HEK293 (cell line): ENCODE results near the gene GM2A.
A peak's percentile ranks its signal among the peaks of the same experiment; 100 is the strongest.

Experiments used
- CTCF ChIA-PET: fragments of 350-600 bp; formaldehyde crosslinking; extraction: SDS; loops from one replicate; lab custom pipeline; 2021; ENCODE audit warnings: antibody characterized with exemption; lab: Yijun Ruan, JAX
- POLR2A ChIA-PET: fragments of 300-600 bp; formaldehyde crosslinking; extraction: SDS; loops from one replicate; lab custom pipeline; 2020; ENCODE audit warnings: antibody characterized with exemption, inconsistent platforms; lab: Yijun Ruan, JAX
- H3K27ac ChIP-seq: fragments of 200-500 bp; sonication (Bioruptor generic); 2 replicates; pipeline ENCODE4 v1.5.1; 2014; ENCODE audit warnings: low read depth, low read length, control low read depth, inconsistent platforms; ENCODE audit errors: extremely low read depth
- H3K36me3 ChIP-seq, 2 experiments: fragments of 200-500 bp in 1 of 2; sonication (Bioruptor generic) in 1 of 2; 1 replicate in 1 of 2; 2 replicates in 1 of 2; pipeline ENCODE4 v1.5.1; 2014 to 2017; ENCODE audit warnings: inconsistent platforms in 2 of 2, low read length in 2 of 2; ENCODE audit not compliant: control insufficient read depth in 2 of 2, insufficient read depth in 1 of 2
- H3K4me1 ChIP-seq: fragments of 200-500 bp; sonication (Bioruptor generic); 2 replicates; pipeline ENCODE4 v1.5.1; 2014; ENCODE audit warnings: mild to moderate bottlenecking, low read length, inconsistent platforms; ENCODE audit not compliant: control insufficient read depth, insufficient read depth
- H3K4me3 ChIP-seq: 2 replicates; pipeline ENCODE4 v1.5.1; 2011; ENCODE audit warnings: low read depth, mild to moderate bottlenecking, control low read depth, low read length, moderate library complexity
- H3K9me3 ChIP-seq: fragments of 200-500 bp; sonication (Bioruptor generic); 2 replicates; pipeline ENCODE4 v1.5.1; 2014; ENCODE audit warnings: low read depth, low read length, inconsistent platforms; ENCODE audit not compliant: control insufficient read depth, insufficient read depth
- EGR2 ChIP-seq: fragments of 450-650 bp; formaldehyde crosslinking; IDR thresholded peaks from 2 replicates; pipeline ENCODE4 v1.5.1; 2016; ENCODE audit warnings: low read depth, missing biosample characterization, missing genetic modification characterization
- KLF1 ChIP-seq: fragments of 450-650 bp; formaldehyde crosslinking; IDR thresholded peaks from 2 replicates; pipeline ENCODE4 v1.5.1; 2016; ENCODE audit warnings: missing biosample characterization, missing genetic modification characterization
- KLF8 ChIP-seq: fragments of 450-650 bp; formaldehyde crosslinking; IDR thresholded peaks from 2 replicates; pipeline ENCODE4 v1.5.1; 2016; ENCODE audit warnings: missing biosample characterization, missing genetic modification characterization
- KLF9 ChIP-seq: fragments of 450-650 bp; formaldehyde crosslinking; IDR thresholded peaks from 2 replicates; pipeline ENCODE4 v1.5.1; 2016; ENCODE audit warnings: missing biosample characterization, missing genetic modification characterization, low read depth
- MYNN ChIP-seq: fragments of 450-650 bp; formaldehyde crosslinking; IDR thresholded peaks from 2 replicates; pipeline ENCODE4 v1.5.1; 2016; ENCODE audit warnings: missing biosample characterization, missing genetic modification characterization, borderline replicate concordance
- SP2 ChIP-seq: fragments of 450-650 bp; formaldehyde crosslinking; IDR thresholded peaks from 2 replicates; pipeline ENCODE4 v1.5.1; 2016; ENCODE audit warnings: missing biosample characterization, missing genetic modification characterization
- SP3 ChIP-seq: fragments of 450-650 bp; formaldehyde crosslinking; IDR thresholded peaks from 2 replicates; pipeline ENCODE4 v1.5.1; 2016; ENCODE audit warnings: missing biosample characterization, missing genetic modification characterization
- ZBTB17 ChIP-seq: fragments of 450-650 bp; formaldehyde crosslinking; IDR thresholded peaks from 2 replicates; pipeline ENCODE4 v1.5.1; 2016; ENCODE audit warnings: missing biosample characterization, missing genetic modification characterization
- ZBTB8A ChIP-seq: fragments of 450-650 bp; formaldehyde crosslinking; IDR thresholded peaks from 2 replicates; pipeline ENCODE4 v1.5.1; 2016; ENCODE audit warnings: missing biosample characterization, missing genetic modification characterization
- ZFHX2 ChIP-seq: fragments of 450-650 bp; formaldehyde crosslinking; conservative IDR thresholded peaks from 2 replicates; pipeline ENCODE4 v1.5.1; 2016; ENCODE audit warnings: missing biosample characterization, missing genetic modification characterization
- ZNF146 ChIP-seq: fragments of 450-650 bp; formaldehyde crosslinking; IDR thresholded peaks from 2 replicates; pipeline ENCODE4 v1.5.1; 2016; ENCODE audit warnings: missing biosample characterization, missing genetic modification characterization
- ZNF155 ChIP-seq: fragments of 450-650 bp; formaldehyde crosslinking; IDR thresholded peaks from 2 replicates; pipeline ENCODE4 v1.5.1; 2016; ENCODE audit warnings: missing biosample characterization, missing genetic modification characterization
- ZNF157 ChIP-seq: fragments of 450-650 bp; formaldehyde crosslinking; IDR thresholded peaks from 2 replicates; pipeline ENCODE4 v1.5.1; 2016; ENCODE audit warnings: missing biosample characterization, missing genetic modification characterization
- ZNF223 ChIP-seq: fragments of 450-650 bp; formaldehyde crosslinking; IDR thresholded peaks from 2 replicates; pipeline ENCODE4 v1.5.1; 2016; ENCODE audit warnings: missing biosample characterization, missing genetic modification characterization
- ZNF274 ChIP-seq, 2 experiments: fragments of 200-500 bp in 1 of 2; fragments of 450-650 bp in 1 of 2; sonication (Bioruptor generic) in 1 of 2; formaldehyde crosslinking in 1 of 2; IDR thresholded peaks; 2 replicates each; pipeline versions ENCODE4 v1.5.1 to v1.6.1; 2014 to 2016; ENCODE audit warnings: borderline replicate concordance in 1 of 2, inconsistent platforms in 1 of 2, low read length in 1 of 2, missing biosample characterization in 1 of 2, missing genetic modification characterization in 1 of 2
- ZNF335 ChIP-seq: fragments of 450-650 bp; formaldehyde crosslinking; conservative IDR thresholded peaks from 2 replicates; pipeline ENCODE4 v1.5.1; 2016; ENCODE audit warnings: missing biosample characterization, missing genetic modification characterization
- ZNF341 ChIP-seq: fragments of 450-650 bp; formaldehyde crosslinking; IDR thresholded peaks from 2 replicates; pipeline ENCODE4; 2016; ENCODE audit warnings: low read depth, missing biosample characterization, missing genetic modification characterization
- ZNF530 ChIP-seq: fragments of 450-650 bp; formaldehyde crosslinking; IDR thresholded peaks from 2 replicates; pipeline ENCODE4 v1.5.1; 2016; ENCODE audit warnings: low read depth, missing biosample characterization, missing genetic modification characterization
- ZNF555 ChIP-seq: fragments of 450-650 bp; formaldehyde crosslinking; conservative IDR thresholded peaks from 2 replicates; pipeline ENCODE4 v1.5.1; 2017; ENCODE audit warnings: missing biosample characterization, mild to moderate bottlenecking, missing genetic modification characterization, inconsistent platforms
- ZNF596 ChIP-seq: fragments of 450-650 bp; IDR thresholded peaks from 2 replicates; pipeline ENCODE4 v1.5.0; 2018; ENCODE audit warnings: missing biosample characterization, mild to moderate bottlenecking, missing genetic modification characterization, moderate library complexity
- ZNF747 ChIP-seq: fragments of 450-650 bp; formaldehyde crosslinking; IDR thresholded peaks from 2 replicates; pipeline ENCODE4 v1.5.1; 2016; ENCODE audit warnings: missing biosample characterization, missing genetic modification characterization
- ZNF830 ChIP-seq: fragments of 450-650 bp; IDR thresholded peaks from 2 replicates; pipeline ENCODE4 v1.5.0; 2018; ENCODE audit warnings: missing biosample characterization, missing genetic modification characterization, low read depth, mild to moderate bottlenecking, moderate library complexity
- TF ChIP-seq, protein P1 (sequence below): fragments of 450-650 bp; formaldehyde crosslinking; IDR thresholded peaks from 2 replicates; pipeline ENCODE4 v1.5.1; 2016; ENCODE audit warnings: missing biosample characterization, missing genetic modification characterization
- TF ChIP-seq, protein P2 (sequence below): fragments of 450-650 bp; formaldehyde crosslinking; IDR thresholded peaks from 2 replicates; pipeline ENCODE4 v1.5.1; 2016; ENCODE audit warnings: missing biosample characterization, missing genetic modification characterization
- TF ChIP-seq, protein P3 (sequence below): fragments of 450-650 bp; formaldehyde crosslinking; IDR thresholded peaks from 2 replicates; pipeline ENCODE4 v1.5.1; 2016; ENCODE audit warnings: missing biosample characterization, missing genetic modification characterization

Gene GM2A

DNA sequence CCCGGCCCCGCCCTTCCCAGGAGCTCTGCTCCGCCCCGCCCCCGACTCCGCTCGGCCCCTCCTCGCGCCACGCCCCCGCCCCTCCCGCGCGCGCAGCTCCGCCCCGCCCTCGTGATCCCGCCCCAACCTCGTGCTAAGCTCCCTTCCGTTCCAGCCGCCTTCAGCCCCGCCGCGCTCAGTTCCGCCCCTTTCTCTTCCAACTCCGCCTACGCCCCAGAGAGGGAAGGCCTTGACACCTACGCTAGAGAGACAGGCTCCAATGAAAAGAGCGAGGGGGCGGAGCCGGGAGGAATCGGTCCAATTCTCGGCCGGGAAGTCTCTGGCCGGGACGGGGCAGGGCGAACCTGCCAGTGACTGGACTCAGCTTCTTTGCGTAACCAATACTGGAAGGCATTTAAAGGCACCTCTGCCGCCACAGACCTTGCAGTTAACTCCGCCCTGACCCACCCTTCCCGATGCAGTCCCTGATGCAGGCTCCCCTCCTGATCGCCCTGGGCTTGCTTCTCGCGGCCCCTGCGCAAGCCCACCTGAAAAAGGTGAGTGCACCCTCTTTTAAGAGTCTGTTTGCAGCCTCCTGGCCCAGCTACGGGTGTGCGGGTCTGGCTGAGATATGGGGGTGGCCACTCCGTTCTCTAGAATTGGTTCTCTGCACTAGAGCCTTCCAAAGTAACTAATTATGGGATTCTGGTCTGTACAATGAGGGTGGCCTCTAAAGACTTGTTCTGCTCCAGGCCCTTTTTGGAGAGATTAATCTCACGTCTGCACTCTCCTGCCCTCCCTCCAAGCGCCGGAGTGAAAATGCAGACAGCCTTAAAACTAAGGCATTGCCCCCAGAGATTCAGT, at the start of gene GM2A:
Gene GM2A, plus strand, starts transcription at position 424 of the 843 bp plus-strand sequence. Its CDS starts 32 bp downstream, at position 456.
- Histone ChIP-seq H3K4me1 (peaks cover 3% of the 10 kb centered on the region; the same call in 1 of the 2 replicates), H3K4me3 (peak within 1 kb of the TSS; percentile 52), H3K9me3 (no peaks in the 10 kb centered on the region), H3K27ac (peak within 1 kb of the TSS; percentile 7; the same call in 1 of the 2 replicates), H3K36me3 (no peaks in the 10 kb centered on the region)
- ChIA-PET CTCF (interaction anchor here (0.7 to 1.3 kb wide), 8 partner anchors 11 to 483 kb away, joined by 3 to 5 read pairs (median 4); no protein-coding TSS in a partner anchor), POLR2A (interaction anchor here (0.6 to 2.7 kb wide), 21 partner anchors 10 to 520 kb away, joined by 3 to 28 read pairs (median 4); partner anchors contain the start of genes ANXA6, CCDC69, G3BP1 and GPX3)
- TF ChIP-seq ZNF596 (tag by site-specific recombination) (peak; percentile 67; the same call in 1 of the 2 replicates), ZNF830 (tag by site-specific recombination) (no peak), ZNF341 (peak; percentile 66; the same call in 1 of the 2 replicates), ZNF530 (tag by site-specific recombination) (peak; percentile 95), KLF1 (tag by site-specific recombination) (peak; percentile 49; the same call in 1 of the 2 replicates), KLF8 (tag by site-specific recombination) (peak; percentile 87), ZNF274 (IDR thresholded peaks at IDR 0.05; ENCODE audit: low read length) (no peak), ZNF274 (tag by site-specific recombination; IDR thresholded peaks at IDR 0.05; ENCODE audit: borderline replicate concordance) (no peak), KLF9 (peak; percentile 68), EGR2 (peak; percentile 92), ZBTB8A (peak; percentile 84), ZFHX2 (peak; percentile 95), ZNF747 (tag by site-specific recombination) (no peak), ZBTB17 (tag by site-specific recombination) (0 out of 2 replicates have a peak, but pooled peaks have one; percentile 8), SP3 (tag by site-specific recombination) (peak; percentile 96), SP2 (tag by site-specific recombination) (peak; percentile 99), MYNN (tag by site-specific recombination) (no peak), ZNF223 (no peak), ZNF335 (tag by site-specific recombination) (peak; percentile 26; the same call in 1 of the 2 replicates)
- TF ChIP-seq, protein P1, sequence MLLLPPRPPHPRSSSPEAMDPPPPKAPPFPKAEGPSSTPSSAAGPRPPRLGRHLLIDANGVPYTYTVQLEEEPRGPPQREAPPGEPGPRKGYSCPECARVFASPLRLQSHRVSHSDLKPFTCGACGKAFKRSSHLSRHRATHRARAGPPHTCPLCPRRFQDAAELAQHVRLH (tag by site-specific recombination) = no peak
- TF ChIP-seq, protein P2, sequence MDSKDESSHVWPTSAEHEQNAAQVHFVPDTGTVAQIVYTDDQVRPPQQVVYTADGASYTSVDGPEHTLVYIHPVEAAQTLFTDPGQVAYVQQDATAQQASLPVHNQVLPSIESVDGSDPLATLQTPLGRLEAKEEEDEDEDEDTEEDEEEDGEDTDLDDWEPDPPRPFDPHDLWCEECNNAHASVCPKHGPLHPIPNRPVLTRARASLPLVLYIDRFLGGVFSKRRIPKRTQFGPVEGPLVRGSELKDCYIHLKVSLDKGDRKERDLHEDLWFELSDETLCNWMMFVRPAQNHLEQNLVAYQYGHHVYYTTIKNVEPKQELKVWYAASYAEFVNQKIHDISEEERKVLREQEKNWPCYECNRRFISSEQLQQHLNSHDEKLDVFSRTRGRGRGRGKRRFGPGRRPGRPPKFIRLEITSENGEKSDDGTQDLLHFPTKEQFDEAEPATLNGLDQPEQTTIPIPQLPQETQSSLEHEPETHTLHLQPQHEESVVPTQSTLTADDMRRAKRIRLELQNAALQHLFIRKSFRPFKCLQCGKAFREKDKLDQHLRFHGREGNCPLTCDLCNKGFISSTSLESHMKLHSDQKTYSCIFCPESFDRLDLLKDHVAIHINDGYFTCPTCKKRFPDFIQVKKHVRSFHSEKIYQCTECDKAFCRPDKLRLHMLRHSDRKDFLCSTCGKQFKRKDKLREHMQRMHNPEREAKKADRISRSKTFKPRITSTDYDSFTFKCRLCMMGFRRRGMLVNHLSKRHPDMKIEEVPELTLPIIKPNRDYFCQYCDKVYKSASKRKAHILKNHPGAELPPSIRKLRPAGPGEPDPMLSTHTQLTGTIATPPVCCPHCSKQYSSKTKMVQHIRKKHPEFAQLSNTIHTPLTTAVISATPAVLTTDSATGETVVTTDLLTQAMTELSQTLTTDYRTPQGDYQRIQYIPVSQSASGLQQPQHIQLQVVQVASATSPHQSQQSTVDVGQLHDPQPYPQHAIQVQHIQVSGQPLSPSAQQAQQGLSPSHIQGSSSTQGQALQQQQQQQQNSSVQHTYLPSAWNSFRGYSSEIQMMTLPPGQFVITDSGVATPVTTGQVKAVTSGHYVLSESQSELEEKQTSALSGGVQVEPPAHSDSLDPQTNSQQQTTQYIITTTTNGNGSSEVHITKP (tag by site-specific recombination) = peak; percentile 22; the same call in 1 of the 2 replicates

DNA sequence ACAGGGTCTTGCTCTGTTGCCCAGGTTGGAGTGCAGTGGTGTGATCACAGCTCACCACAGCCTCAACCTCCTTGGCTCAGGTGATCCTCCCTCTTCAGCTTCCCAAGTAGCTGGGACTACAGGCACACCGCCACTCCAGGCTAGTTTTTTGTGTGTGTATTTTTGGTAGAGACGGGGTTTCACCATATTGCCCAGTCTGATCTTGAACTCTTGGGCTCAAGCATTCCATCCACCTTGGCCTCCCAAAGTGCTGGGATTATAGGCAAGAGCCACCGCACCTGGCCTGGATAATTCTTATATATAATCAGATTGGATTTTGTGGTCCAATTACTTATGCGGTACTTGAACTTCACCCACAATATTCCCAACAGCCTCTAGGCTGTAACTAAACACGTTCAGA, 48.9 kb upstream of the GM2A start:
- Histone ChIP-seq H3K4me1 (no peaks in the 10 kb centered on the region), H3K4me3 (no peak overlapping the region), H3K36me3 (peaks cover 0 to 11% of the 10 kb centered on the region in 2 experiments; a peak in 1 of 3 replicates), H3K9me3 (no peaks in the 10 kb centered on the region), H3K27ac (no peak overlapping the region)
- POLR2A ChIA-PET = no interaction called here
- TF ChIP-seq ZFHX2 (no peak), ZNF157 (tag by site-specific recombination) (no peak), KLF9 (no peak), ZNF555 (tag by site-specific recombination) (no peak), ZNF155 (no peak), ZNF146 (tag by site-specific recombination) (no peak)
- TF ChIP-seq, protein P3, sequence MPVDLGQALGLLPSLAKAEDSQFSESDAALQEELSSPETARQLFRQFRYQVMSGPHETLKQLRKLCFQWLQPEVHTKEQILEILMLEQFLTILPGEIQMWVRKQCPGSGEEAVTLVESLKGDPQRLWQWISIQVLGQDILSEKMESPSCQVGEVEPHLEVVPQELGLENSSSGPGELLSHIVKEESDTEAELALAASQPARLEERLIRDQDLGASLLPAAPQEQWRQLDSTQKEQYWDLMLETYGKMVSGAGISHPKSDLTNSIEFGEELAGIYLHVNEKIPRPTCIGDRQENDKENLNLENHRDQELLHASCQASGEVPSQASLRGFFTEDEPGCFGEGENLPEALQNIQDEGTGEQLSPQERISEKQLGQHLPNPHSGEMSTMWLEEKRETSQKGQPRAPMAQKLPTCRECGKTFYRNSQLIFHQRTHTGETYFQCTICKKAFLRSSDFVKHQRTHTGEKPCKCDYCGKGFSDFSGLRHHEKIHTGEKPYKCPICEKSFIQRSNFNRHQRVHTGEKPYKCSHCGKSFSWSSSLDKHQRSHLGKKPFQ (tag by site-specific recombination) = no peak
- CTCF ChIA-PET = interaction anchor here (1.1 kb wide), 1 partner anchor 40 kb away, joined by 3 read pairs; no protein-coding TSS in a partner anchor
